Right lobe of liver (tissue), 6 donors: ENCODE results near the gene DLGAP5. TPM values are rescaled to one million over a fixed set of nuclear protein-coding genes. Genes with fewer than 3 reads are reported as not detected.

Experiments used
- ATAC-seq, 4 donors: fragments of 200-7000 bp; cut with Tn5 transposase; one replicate each; pipeline ENCODE4 v1.9.1; 2020; ENCODE audit warnings: mild to moderate bottlenecking in 4 of 4, moderate library complexity in 4 of 4
- DNase-seq, 3 donors: peaks; one replicate each; pipeline ENCODE4 v3.0.0-alpha.2; 2020
- H3K27ac ChIP-seq, 3 donors: fragments of 200-600 bp; one replicate each; pipeline ENCODE4 v1.8.0; 2022
- H3K27me3 ChIP-seq, 2 donors: fragments of 200-600 bp; one replicate each; pipeline ENCODE4 v1.8.0; 2022
- H3K36me3 ChIP-seq, 4 donors: fragments of 200-600 bp; sonication (generic) in 1 of 4; one replicate each; pipeline versions ENCODE4 v1.5.1 to v1.8.0; 2017 to 2022; ENCODE audit warnings: control low read depth in 1 of 4
- H3K4me1 ChIP-seq, 4 donors: fragments of 200-600 bp; sonication (generic) in 1 of 4; one replicate each; pipeline versions ENCODE4 v1.5.1 to v1.8.0; 2017 to 2022; ENCODE audit warnings: control low read depth in 1 of 4
- H3K4me3 ChIP-seq, 3 donors: fragments of 200-600 bp; one replicate each; pipeline ENCODE4 v1.8.0; 2022
- H3K9me3 ChIP-seq, 4 donors: fragments of 200-600 bp; sonication (generic) in 1 of 4; one replicate each; pipeline versions ENCODE4 v1.5.1 to v1.8.0; 2017 to 2022; ENCODE audit warnings: control low read depth in 1 of 4
- CTCF ChIP-seq, 4 donors: fragments of 200-600 bp in 3 of 4; fragments of 450-650 bp in 1 of 4; IDR thresholded peaks; one replicate each; pipeline versions ENCODE4 v1.5.1 to v1.8.0; 2016 to 2022; ENCODE audit warnings: antibody characterized with exemption in 4 of 4, mild to moderate bottlenecking in 2 of 4
- POLR2A ChIP-seq: fragments of 450-650 bp; IDR thresholded peaks from one replicate; pipeline ENCODE4 v1.6.1; 2017; ENCODE audit warnings: antibody characterized with exemption, mild to moderate bottlenecking
- WGBS: methylation state at CpG from one replicate; pipeline ENCODE4 v1.1.6; 2018; ENCODE audit warnings: low coverage, low lambda C conversion rate; ENCODE audit not compliant: insufficient coverage; ENCODE audit errors: missing lambda C conversion rate; 5-methylcytosine and 5-hydroxymethylcytosine counted together
- intact Hi-C, 2 donors: fragments of 100-400 bp; cut with DNase I; formaldehyde crosslinking; loops; one replicate each; pipeline versions ENCODE4 v1.11.2 to v1.14.1; 2022
- total RNA-seq, 6 experiments: library from RNA; depleted of rRNA in 2 of 6; stranded (reverse); fragments of >200 nt in 2 of 6; fragmentation: NEBNext Ultra II Directional in 3 of 6; extraction: Animal tissue kit (Norgen Biotek cat#: 25700) in 3 of 6; gene quantifications; one replicate each; pipeline versions ENCODE4 v1.1.0 to v1.2.4, GENCODE V29; 2016 to 2023
- donor health status: DM: no; HTN: yes; CAD: no.
- donor health status: DM: no; HTN: no; CAD: no.
- donor health status: DM: no; HTN: no; CAD: no.
- donor health status: DM: no; HTN: yes; CAD: no.
- donor health status: DM: no; HTN: yes; CAD: no.

Gene DLGAP5
- total RNA-seq, 6 experiments from 2014 or later, result 0.27 to 1.3 (median 0.86) TPM; not detected in 1

- peaks cover 0 to 11% (median 3%) of the 10 kb centered on the region in 4 donors for H3K4me1 ChIP-seq
- peaks cover 0 to 3% (median 0%) of the 10 kb centered on the region in 4 donors for H3K9me3 ChIP-seq
- intact Hi-C loops, result no loop called here
- 80% methylated on average over 1 of the region's 5 CpGs for WGBS
- ATAC-seq, result no peak
- H3K4me3 ChIP-seq, result no peak overlapping the region
- TF ChIP-seq POLR2A (no peak), CTCF (IDR thresholded peaks at IDR 0.05) (no peak)
- no peaks in the 10 kb centered on the region for H3K27me3 ChIP-seq
- no peaks in the 10 kb centered on the region for H3K36me3 ChIP-seq
- peak overlapping the region; percentile 13 to 47 (median 36) for H3K27ac ChIP-seq
- no peak for DNase-seq
These were observed 89.7 kb downstream of the DLGAP5 start for GRCh38 chr14:55101698-55102097.

GRCh38 chr14:55099756-55100155 is 91.6 kb downstream of the DLGAP5 start:
- WGBS, result 74% methylated on average over 2 of the region's 2 CpGs
- no peak for DNase-seq

GRCh38 chr14:55098561-55098898 is 92.9 kb downstream of the DLGAP5 start:
- no peak overlapping the region for H3K4me3 ChIP-seq
- H3K4me1 ChIP-seq, result peaks cover 0 to 11% (median 3%) of the 10 kb centered on the region in 4 donors
- no peaks in the 10 kb centered on the region for H3K27me3 ChIP-seq
- peak overlapping the region in 1 of 3 donors; percentile 31 for H3K27ac ChIP-seq
- no peaks in the 10 kb centered on the region for H3K36me3 ChIP-seq
- no CpG with 5 or more reads among the region's 1 CpG for WGBS
- no peak for ATAC-seq
- DNase-seq, result no peak
- TF ChIP-seq POLR2A, result no peak
- H3K9me3 ChIP-seq, result no peaks in the 10 kb centered on the region
- intact Hi-C loops, result loop anchor here in 1 of 2 donors (10.0 kb wide), 1 partner anchor 56 kb away; no protein-coding TSS in a partner anchor

More at GRCh38 chr14:55099756-55100155, 91.6 kb downstream of the DLGAP5 start:
- ATAC-seq, result no peak
- Histone ChIP-seq H3K36me3 (no peaks in the 10 kb centered on the region), H3K4me1 (peaks cover 0 to 11% (median 3%) of the 10 kb centered on the region in 4 donors), H3K9me3 (no peaks in the 10 kb centered on the region), H3K4me3 (no peak overlapping the region), H3K27me3 (no peaks in the 10 kb centered on the region), H3K27ac (no peak overlapping the region)
- intact Hi-C loops, result loop anchor here in 1 of 2 donors (10.0 kb wide), 1 partner anchor 55 kb away; no protein-coding TSS in a partner anchor
- no peak for TF ChIP-seq CTCF (IDR thresholded peaks at IDR 0.05)
- no peak for TF ChIP-seq POLR2A

Other genes with a start within 250 kb of the DLGAP5 start
- 1 to 10 TPM in 4 of 6 experiments, under 1 TPM in 2; 0.53 to 2.6 (median 1.3) TPM for gene WDHD1, start 164.5 kb downstream of the DLGAP5 start, total RNA-seq
- gene SOCS4, start 164.3 kb downstream of the DLGAP5 start, total RNA-seq, result 1 to 10 TPM; 5.5 to 8.5 (median 7.6) TPM
- gene MAPK1IP1L, start 139.9 kb downstream of the DLGAP5 start, total RNA-seq, result 10 to 100 TPM; 21.2 to 49.8 (median 34.6) TPM
- gene LGALS3, start 62.3 kb downstream of the DLGAP5 start, total RNA-seq, result 10 to 100 TPM in 3 of 6 experiments, 1 to 10 TPM in 3; 3.1 to 21.6 (median 12.3) TPM
- 10 to 100 TPM in 1 of 6 experiments, 1 to 10 TPM in 5; 6.2 to 10.3 (median 8.7) TPM for gene FBXO34, start 79.8 kb upstream of the DLGAP5 start, total RNA-seq
- 1 to 10 TPM; 4.0 to 4.7 (median 4.2) TPM for gene ATG14, start 220.2 kb upstream of the DLGAP5 start, total RNA-seq
- gene TBPL2, start 249.0 kb upstream of the DLGAP5 start, total RNA-seq, result not detected